Measurements from ENCODE around the gene HOXD12. TPM values are rescaled to one million over a fixed set of nuclear protein-coding genes. Genes with fewer than 3 reads are reported as not detected.

Gene HOXD12
- polyA plus RNA-seq (2013, experiment 1 of 4), result not detected
- not detected for polyA plus RNA-seq (2013, experiment 2 of 4)
- polyA plus RNA-seq (2013, experiment 3 of 4), result not detected
- polyA plus RNA-seq (2013, experiment 4 of 4), result not detected

- no peak within 1 kb of the TSS for H3K4me3 ChIP-seq (ENCODE audit: insufficient read depth, low read depth, low read length)
- H3K27ac ChIP-seq (ENCODE audit: insufficient read depth, low read depth, low read length, poor library complexity, severe bottlenecking), result no peak within 1 kb of the TSS
- H3K36me3 ChIP-seq (ENCODE audit: control insufficient read depth, insufficient read depth, low read length), result no peaks in the 10 kb centered on the region
- H3K27me3 ChIP-seq (ENCODE audit: control insufficient read depth, insufficient read depth, low read length, poor library complexity, severe bottlenecking), result peaks cover 100% of the 10 kb centered on the region
- WGBS, 2 experiments, result 2 to 3% methylated on average over 70 of the region's 70 CpGs
- H3K9me3 ChIP-seq (ENCODE audit: control insufficient read depth, low read length), result no peaks in the 10 kb centered on the region
- H3K4me1 ChIP-seq (ENCODE audit: control insufficient read depth, insufficient read depth, low read length), result no peaks in the 10 kb centered on the region
Observed at GRCh38 chr2:176099728-176100546, at the start of gene HOXD12. HOXD12 (plus strand) TSS chr2:176099795; CDS start chr2:176099802, 7 bp downstream.

- Histone ChIP-seq H3K4me3 (ENCODE audit: insufficient read depth, low read depth, low read length) (no peak overlapping the region), H3K27ac (ENCODE audit: insufficient read depth, low read depth, low read length, poor library complexity, severe bottlenecking) (no peak overlapping the region), H3K4me1 (ENCODE audit: control insufficient read depth, insufficient read depth, low read length) (no peaks in the 10 kb centered on the region), H3K36me3 (ENCODE audit: control insufficient read depth, insufficient read depth, low read length) (no peaks in the 10 kb centered on the region), H3K27me3 (ENCODE audit: control insufficient read depth, insufficient read depth, low read length, poor library complexity, severe bottlenecking) (peaks cover 2% of the 10 kb centered on the region), H3K9me3 (ENCODE audit: control insufficient read depth, low read length) (no peaks in the 10 kb centered on the region)
- WGBS, 2 experiments, result 80 to 83% methylated on average over 1 of the region's 1 CpG
Observed at GRCh38 chr2:176056406-176056805, 43.2 kb upstream of the HOXD12 start.

- H3K36me3 ChIP-seq (ENCODE audit: control insufficient read depth, insufficient read depth, low read length), result no peaks in the 10 kb centered on the region
- WGBS, 2 experiments, result 72 to 82% methylated on average over 2 of the region's 2 CpGs
- H3K4me1 ChIP-seq (ENCODE audit: control insufficient read depth, insufficient read depth, low read length), result no peaks in the 10 kb centered on the region
- no peaks in the 10 kb centered on the region for H3K9me3 ChIP-seq (ENCODE audit: control insufficient read depth, low read length)
- no peak overlapping the region for H3K4me3 ChIP-seq (ENCODE audit: insufficient read depth, low read depth, low read length)
- H3K27me3 ChIP-seq (ENCODE audit: control insufficient read depth, insufficient read depth, low read length, poor library complexity, severe bottlenecking), result peaks cover 51% of the 10 kb centered on the region
- H3K27ac ChIP-seq (ENCODE audit: insufficient read depth, low read depth, low read length, poor library complexity, severe bottlenecking), result no peak overlapping the region
Observed at GRCh38 chr2:176063958-176064357, 35.6 kb upstream of the HOXD12 start.

DNA sequence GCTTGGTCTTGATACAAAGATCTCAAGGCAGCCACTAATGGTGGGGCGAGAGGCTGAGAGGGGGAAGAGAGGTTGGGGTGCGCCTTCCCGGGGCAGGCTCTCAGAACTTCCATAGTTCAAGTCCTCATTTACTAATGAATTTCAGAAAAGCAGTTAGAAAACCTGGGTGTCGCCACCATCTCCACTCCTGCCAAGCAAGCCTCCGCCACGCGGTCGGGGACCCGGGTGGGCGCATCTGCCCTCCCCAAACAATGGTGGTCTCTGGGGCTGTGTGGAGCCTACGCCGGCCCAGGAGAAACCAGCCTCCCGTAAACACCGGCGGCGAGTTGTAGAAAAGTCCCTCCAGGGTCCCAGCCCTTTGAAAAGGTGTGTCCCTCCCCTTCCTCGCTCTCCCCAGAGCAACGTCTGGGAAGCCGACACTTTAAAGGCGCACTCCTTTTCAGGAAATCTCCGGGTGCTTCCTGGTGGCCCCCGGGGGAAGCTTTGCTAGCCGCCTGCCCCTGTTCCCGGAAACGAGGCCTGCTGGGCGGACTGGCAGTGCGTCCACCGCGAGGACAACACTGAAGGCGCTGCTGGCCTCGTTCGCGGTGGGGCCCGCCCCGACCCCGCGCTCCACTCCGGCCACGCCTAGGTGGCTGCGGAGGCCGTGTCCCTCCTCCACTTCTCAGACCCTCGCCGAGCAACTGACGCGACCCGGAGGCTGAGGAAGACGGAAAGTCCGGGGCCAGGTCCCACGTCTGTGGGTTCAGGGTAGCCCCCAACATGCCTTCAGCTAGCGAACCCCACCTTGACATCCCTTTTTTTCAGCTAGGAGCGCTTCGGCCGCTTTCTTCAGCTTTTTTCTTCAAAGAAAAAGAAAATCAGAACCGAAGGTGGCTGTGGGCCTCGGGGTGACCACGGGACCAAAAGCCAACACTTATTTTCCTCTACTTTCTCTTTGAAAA is 32.7 kb upstream of the HOXD12 start:
- peaks cover 73% of the 10 kb centered on the region for H3K27me3 ChIP-seq (ENCODE audit: control insufficient read depth, insufficient read depth, low read length, poor library complexity, severe bottlenecking)
- no peaks in the 10 kb centered on the region for H3K36me3 ChIP-seq (ENCODE audit: control insufficient read depth, insufficient read depth, low read length)
- no peaks in the 10 kb centered on the region for H3K4me1 ChIP-seq (ENCODE audit: control insufficient read depth, insufficient read depth, low read length)
- no peak overlapping the region for H3K27ac ChIP-seq (ENCODE audit: insufficient read depth, low read depth, low read length, poor library complexity, severe bottlenecking)
- H3K9me3 ChIP-seq (ENCODE audit: control insufficient read depth, low read length), result no peaks in the 10 kb centered on the region
- H3K4me3 ChIP-seq (ENCODE audit: insufficient read depth, low read depth, low read length), result no peak overlapping the region
- WGBS, 2 experiments, result 87 to 90% methylated on average over 56 of the region's 56 CpGs

DNA sequence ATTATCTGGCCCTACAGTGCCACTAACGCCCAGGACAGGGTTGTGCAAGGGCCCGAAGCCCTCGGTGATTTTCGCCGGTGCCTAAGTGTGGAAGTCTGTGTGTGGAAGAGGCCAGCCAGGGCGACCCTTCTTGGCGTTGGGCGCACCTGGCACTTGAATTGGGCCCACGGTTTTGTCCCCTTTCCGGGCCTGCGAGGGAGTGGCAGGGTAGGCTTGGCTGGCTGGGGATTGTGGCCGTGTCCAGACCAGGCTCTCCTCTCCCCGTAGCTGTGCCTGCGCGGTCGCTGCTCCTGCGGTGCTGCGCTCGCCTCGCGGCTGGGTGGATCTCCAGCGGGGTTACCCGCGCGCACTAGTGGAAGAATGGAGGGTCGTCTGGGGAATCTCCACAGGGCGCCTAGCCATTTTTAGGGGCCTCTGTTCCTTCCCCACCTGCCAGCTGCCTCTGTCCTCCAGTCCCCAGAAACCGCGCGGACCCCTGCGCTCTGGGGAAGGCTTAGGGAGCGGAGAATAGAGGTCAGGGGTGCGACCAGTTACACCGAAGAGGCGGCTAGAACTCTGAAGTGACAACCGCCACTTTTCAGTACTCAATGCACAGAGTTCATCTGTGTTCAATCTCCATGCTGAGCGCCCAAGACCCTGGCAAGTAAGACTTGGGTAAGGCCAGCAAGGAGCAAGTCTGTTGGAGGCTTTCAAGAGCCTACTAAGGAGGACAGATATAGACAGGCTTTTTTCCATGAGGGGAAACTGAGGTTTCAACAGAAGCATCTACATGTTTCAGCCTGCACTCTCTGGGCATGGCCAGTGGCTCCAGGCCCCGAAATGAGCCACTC is 31.8 kb upstream of the HOXD12 start:
- Histone ChIP-seq H3K27ac (ENCODE audit: insufficient read depth, low read depth, low read length, poor library complexity, severe bottlenecking) (no peak overlapping the region), H3K36me3 (ENCODE audit: control insufficient read depth, insufficient read depth, low read length) (no peaks in the 10 kb centered on the region), H3K4me1 (ENCODE audit: control insufficient read depth, insufficient read depth, low read length) (no peaks in the 10 kb centered on the region), H3K4me3 (ENCODE audit: insufficient read depth, low read depth, low read length) (no peak overlapping the region), H3K27me3 (ENCODE audit: control insufficient read depth, insufficient read depth, low read length, poor library complexity, severe bottlenecking) (peaks cover 81% of the 10 kb centered on the region), H3K9me3 (ENCODE audit: control insufficient read depth, low read length) (no peaks in the 10 kb centered on the region)
- 91 to 92% methylated on average over 38 of the region's 38 CpGs for WGBS, 2 experiments

DNA sequence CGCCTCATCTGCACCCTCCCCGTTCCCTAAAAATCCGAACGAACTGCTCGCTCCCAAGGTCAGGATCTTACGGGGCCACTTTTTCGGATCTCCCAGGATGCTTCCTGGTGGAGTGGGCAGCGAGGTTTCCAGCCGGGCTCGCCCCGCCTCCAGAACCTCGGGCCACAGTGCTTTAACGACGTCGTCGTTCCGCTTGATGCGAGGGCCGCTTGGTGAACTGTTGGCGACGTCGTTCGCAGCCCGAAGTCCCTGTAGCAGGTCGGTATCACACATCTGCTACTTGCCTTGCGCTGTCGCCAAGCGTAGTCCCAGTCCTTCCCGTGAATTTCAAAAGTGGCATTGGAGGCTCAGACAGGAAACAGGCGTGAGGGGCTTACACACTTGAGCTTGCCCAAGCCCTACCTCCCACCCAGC is 31.2 kb upstream of the HOXD12 start:
- Histone ChIP-seq H3K27me3 (ENCODE audit: control insufficient read depth, insufficient read depth, low read length, poor library complexity, severe bottlenecking) (peaks cover 87% of the 10 kb centered on the region), H3K36me3 (ENCODE audit: control insufficient read depth, insufficient read depth, low read length) (no peaks in the 10 kb centered on the region), H3K4me1 (ENCODE audit: control insufficient read depth, insufficient read depth, low read length) (no peaks in the 10 kb centered on the region), H3K4me3 (ENCODE audit: insufficient read depth, low read depth, low read length) (no peak overlapping the region), H3K27ac (ENCODE audit: insufficient read depth, low read depth, low read length, poor library complexity, severe bottlenecking) (no peak overlapping the region), H3K9me3 (ENCODE audit: control insufficient read depth, low read length) (no peaks in the 10 kb centered on the region)
- 88 to 89% methylated on average over 30 of the region's 30 CpGs for WGBS, 2 experiments

DNA sequence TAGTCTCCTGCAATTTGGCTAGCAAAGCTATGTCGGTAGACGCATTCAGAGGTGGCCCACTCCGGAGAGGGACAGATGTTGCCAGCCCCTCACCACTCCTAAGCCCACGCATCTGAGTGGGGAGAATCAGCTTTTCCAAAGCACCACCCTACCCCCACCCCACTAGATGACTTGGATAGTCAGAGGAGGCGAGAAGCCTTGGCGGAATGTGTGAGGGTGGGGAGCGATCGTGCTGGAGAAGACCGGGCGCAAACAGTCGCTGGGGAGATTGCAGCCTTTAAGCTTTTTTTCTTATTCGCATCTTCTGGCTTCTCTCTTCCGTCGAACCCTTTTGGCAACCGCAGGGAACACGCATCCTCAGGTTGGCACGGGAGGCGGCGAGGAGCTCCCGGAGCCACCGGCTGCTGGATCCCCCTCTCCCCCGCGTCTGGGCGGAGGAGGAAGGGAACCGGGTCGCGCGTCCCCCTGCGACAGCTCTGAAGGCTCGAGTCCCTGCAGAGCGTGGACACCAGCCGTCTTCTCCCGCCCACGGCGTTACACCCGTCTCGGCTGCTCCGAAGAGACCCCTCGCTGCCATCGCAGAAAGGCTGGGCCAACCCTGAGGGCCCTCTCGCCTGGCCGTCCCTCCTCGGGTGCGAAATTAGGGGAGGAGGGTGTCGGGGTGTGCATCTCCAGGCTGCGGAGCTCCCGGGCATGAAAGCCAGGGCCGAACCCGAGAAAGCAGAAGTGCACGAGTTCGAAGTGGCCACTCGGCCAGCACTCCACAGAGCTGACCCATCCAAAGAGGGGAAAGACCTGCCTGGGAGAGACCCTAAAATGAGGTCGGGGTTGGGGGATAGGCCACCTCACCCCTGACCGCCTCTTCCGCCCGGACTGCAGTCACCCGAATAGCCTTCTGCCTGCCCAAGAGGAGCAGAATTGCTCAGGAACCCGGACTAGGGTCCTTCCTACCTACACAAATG is 28.0 kb upstream of the HOXD12 start:
- H3K4me1 ChIP-seq (ENCODE audit: control insufficient read depth, insufficient read depth, low read length), result no peaks in the 10 kb centered on the region
- H3K9me3 ChIP-seq (ENCODE audit: control insufficient read depth, low read length), result no peaks in the 10 kb centered on the region
- 88 to 91% methylated on average over 57 to 58 of the region's 58 CpGs for WGBS, 2 experiments
- no peaks in the 10 kb centered on the region for H3K36me3 ChIP-seq (ENCODE audit: control insufficient read depth, insufficient read depth, low read length)
- H3K4me3 ChIP-seq (ENCODE audit: insufficient read depth, low read depth, low read length), result no peak overlapping the region
- H3K27ac ChIP-seq (ENCODE audit: insufficient read depth, low read depth, low read length, poor library complexity, severe bottlenecking), result no peak overlapping the region
- peaks cover 95% of the 10 kb centered on the region for H3K27me3 ChIP-seq (ENCODE audit: control insufficient read depth, insufficient read depth, low read length, poor library complexity, severe bottlenecking)

GRCh38 chr2:176072292-176072669 is 27.3 kb upstream of the HOXD12 start:
- 86 to 87% methylated on average over 5 of the region's 5 CpGs for WGBS, 2 experiments
- no peaks in the 10 kb centered on the region for H3K9me3 ChIP-seq (ENCODE audit: control insufficient read depth, low read length)
- H3K4me3 ChIP-seq (ENCODE audit: insufficient read depth, low read depth, low read length), result no peak overlapping the region
- no peak overlapping the region for H3K27ac ChIP-seq (ENCODE audit: insufficient read depth, low read depth, low read length, poor library complexity, severe bottlenecking)
- H3K4me1 ChIP-seq (ENCODE audit: control insufficient read depth, insufficient read depth, low read length), result no peaks in the 10 kb centered on the region
- peaks cover 99% of the 10 kb centered on the region for H3K27me3 ChIP-seq (ENCODE audit: control insufficient read depth, insufficient read depth, low read length, poor library complexity, severe bottlenecking)
- H3K36me3 ChIP-seq (ENCODE audit: control insufficient read depth, insufficient read depth, low read length), result no peaks in the 10 kb centered on the region
